GM12873 (cell line): Measurements from ENCODE around the gene IFT25.

ENCODE experiments used
- CTCF ChIP-seq: IDR thresholded peaks from 2 replicates; pipeline ENCODE4 v1.5.1; 2012; ENCODE audit warnings: low read depth, mild to moderate bottlenecking, moderate library complexity, low read length, control low read depth; ENCODE audit not compliant: insufficient read depth; ENCODE audit errors: missing control alignments

The IFT25 gene

GRCh38 chr1:53911442-53911841, 34.1 kb downstream of the IFT25 start:
- no peak for TF ChIP-seq CTCF

GRCh38 chr1:53909946-53910345, 35.6 kb downstream of the IFT25 start:
- TF ChIP-seq CTCF: no peak

- no peak for TF ChIP-seq CTCF
Observed at GRCh38 chr1:53906121-53906520, 39.4 kb downstream of the IFT25 start.

- no peak for TF ChIP-seq CTCF
Observed at GRCh38 chr1:53905509-53905908, 40.0 kb downstream of the IFT25 start.

- no peak for TF ChIP-seq CTCF
Observed at GRCh38 chr1:53902235-53903138, 43.0 kb downstream of the IFT25 start.

- TF ChIP-seq CTCF: no peak
Observed at GRCh38 chr1:53899708-53900107, 45.8 kb downstream of the IFT25 start.

GRCh38 chr1:53899206-53899628, 46.3 kb downstream of the IFT25 start:
- no peak for TF ChIP-seq CTCF
